DND-41 (cell line): ENCODE measurements around the gene LUZP2.

ENCODE experiments used
- CTCF ChIP-seq: IDR thresholded peaks from 2 replicates; pipeline ENCODE4 v1.5.1; 2012; ENCODE audit warnings: borderline replicate concordance, low read length, moderate library complexity, mild to moderate bottlenecking; ENCODE audit not compliant: poor library complexity, severe bottlenecking; ENCODE audit errors: extremely low read depth
- EZH2 ChIP-seq: IDR thresholded peaks from 3 replicates; pipeline ENCODE4 v1.6.1; 2012; ENCODE audit warnings: borderline replicate concordance, low read depth, mild to moderate bottlenecking, moderate library complexity, low read length, inconsistent platforms; ENCODE audit not compliant: severe bottlenecking

- TF ChIP-seq CTCF, result no peak
- no peak for TF ChIP-seq EZH2
Measured at GRCh38 chr11:24870048-24870447, 373.2 kb downstream of the LUZP2 start.
